Heart right ventricle (tissue), 16 donors: ENCODE measurements around the gene CDKAL1. TPM values are rescaled to one million over a fixed set of nuclear protein-coding genes. Genes with fewer than 3 reads are reported as not detected.

Experiments
- ATAC-seq, 8 donors: fragments of 200-7000 bp; cut with Tn5 transposase; one replicate each; pipeline ENCODE4 v1.9.1; 2020; ENCODE audit warnings: mild to moderate bottlenecking in 8 of 8, moderate library complexity in 8 of 8, moderate number of reproducible peaks in 1 of 8
- DNase-seq, 2 donors: peaks; one replicate each; pipeline ENCODE4 v3.0.0-alpha.2; 2020
- H3K27ac ChIP-seq, 10 donors: fragments of 200-600 bp; sonication (generic) in 2 of 10; one replicate each; pipeline versions ENCODE4 v1.5.0 to v1.8.0; 2020 to 2022; ENCODE audit warnings: mild to moderate bottlenecking in 3 of 10
- H3K27me3 ChIP-seq, 7 donors: fragments of 200-600 bp; one replicate each; pipeline ENCODE4 v1.8.0; 2021 to 2022; ENCODE audit warnings: mild to moderate bottlenecking in 2 of 7
- H3K36me3 ChIP-seq, 9 donors: fragments of 200-600 bp; sonication (generic) in 1 of 9; one replicate each; pipeline versions ENCODE4 v1.5.0 to v1.8.0; 2020 to 2022; ENCODE audit warnings: mild to moderate bottlenecking in 2 of 9
- H3K4me1 ChIP-seq, 9 donors: fragments of 200-600 bp; sonication (generic) in 1 of 9; one replicate each; pipeline versions ENCODE4 v1.5.0 to v1.8.0; 2020 to 2022; ENCODE audit warnings: mild to moderate bottlenecking in 4 of 9
- H3K4me3 ChIP-seq, 10 donors: fragments of 200-600 bp; sonication (generic) in 2 of 10; one replicate each; pipeline versions ENCODE4 v1.5.0 to v1.8.0; 2020 to 2022; ENCODE audit warnings: mild to moderate bottlenecking in 7 of 10, moderate library complexity in 2 of 10
- H3K9me3 ChIP-seq, 11 donors: fragments of 200-600 bp in 10 of 11; sonication (generic) in 2 of 11; one replicate each; pipeline versions ENCODE4 v1.5.0 to v1.8.0; 2013 to 2022; ENCODE audit warnings: mild to moderate bottlenecking in 2 of 11, control low read depth in 1 of 11, moderate library complexity in 1 of 11
- WGBS, 2 donors: extraction: QIAGEN DNeasy Blood & Tissue Kit; methylation state at CpG; one replicate each; pipeline ENCODE4 v1.1.7; 2013; ENCODE audit warnings: inconsistent platforms in 1 of 2; 5-methylcytosine and 5-hydroxymethylcytosine counted together
- intact Hi-C, 10 donors: fragments of 100-400 bp; cut with DNase I; formaldehyde crosslinking; loops; one replicate each; pipeline versions ENCODE4 v1.11.1 to v1.14.2; 2022
- polyA plus RNA-seq, 2 donors: library from polyadenylated mRNA; stranded (reverse); fragments of 200-250 nt; gene quantifications; one replicate each; pipeline ENCODE4 v1.2.3, GENCODE V29; 2013
- total RNA-seq, 10 donors: library from RNA; stranded (reverse); fragmentation: NEBNext Ultra II Directional in 3 of 10; extraction: Animal tissue kit (Norgen Biotek cat#: 25700) in 3 of 10; gene quantifications; one replicate each; pipeline versions ENCODE4 v1.2.1 to v1.2.4, GENCODE V29; 2021 to 2023
- TF ChIP-seq, protein P1 (sequence below), 9 donors: fragments of 200-600 bp; sonication (generic) in 2 of 9; IDR thresholded peaks; one replicate each; pipeline versions ENCODE4 v1.5.0 to v1.8.0; 2021 to 2022; ENCODE audit warnings: antibody characterized with exemption in 9 of 9, mild to moderate bottlenecking in 5 of 9, moderate library complexity in 1 of 9
- donor health status: Arrhythmogenic right ventricular cardiomyopathy.
- donor health status: ischemic (EF 13 %, LVEDD 7.1; RV severe dilation, severe dysfunction).
- donor health status: healthy with polysubstance abuse.
- donor health status: DM: no; HTN: yes; CAD: no.
- donor health status: DM: no; HTN: no; CAD: no.
- donor health status: ischemic (EF 25% LVEDD 6.9; RV normal size, moderate dysfunction).
- donor health status: ischemic (EF 25% LVEDD 5.7; RV mildly dilated, moderate dysfunction).
- donor health status: healthy.
- donor health status: DM: yes; HTN: yes; CAD: no.
- donor health status: Ischemic cardiomyopathy.
- donor health status: ischemic (EF 35%, LVEDD 5.7; RV mildly dilated, moderate dysfunction).
- donor health status: nonischemic (EF 11% LVEDD 7.7; RV severe dilation, severe dysfunction).
- donor health status: DM: yes; HTN: yes; CAD: no.
- donor health status: PGD.
- donor health status: ischemic (EF 29% LVEDD 5.4; RV normal size, mild dysfunction).
- donor health status: nonischemic (EF 23%, LVEDD 6.1; RV moderate dilation, normal function).

Gene CDKAL1
- total and polyA plus RNA-seq, 12 donors: 3.2 to 14.0 (median 10.6) TPM

DNA sequence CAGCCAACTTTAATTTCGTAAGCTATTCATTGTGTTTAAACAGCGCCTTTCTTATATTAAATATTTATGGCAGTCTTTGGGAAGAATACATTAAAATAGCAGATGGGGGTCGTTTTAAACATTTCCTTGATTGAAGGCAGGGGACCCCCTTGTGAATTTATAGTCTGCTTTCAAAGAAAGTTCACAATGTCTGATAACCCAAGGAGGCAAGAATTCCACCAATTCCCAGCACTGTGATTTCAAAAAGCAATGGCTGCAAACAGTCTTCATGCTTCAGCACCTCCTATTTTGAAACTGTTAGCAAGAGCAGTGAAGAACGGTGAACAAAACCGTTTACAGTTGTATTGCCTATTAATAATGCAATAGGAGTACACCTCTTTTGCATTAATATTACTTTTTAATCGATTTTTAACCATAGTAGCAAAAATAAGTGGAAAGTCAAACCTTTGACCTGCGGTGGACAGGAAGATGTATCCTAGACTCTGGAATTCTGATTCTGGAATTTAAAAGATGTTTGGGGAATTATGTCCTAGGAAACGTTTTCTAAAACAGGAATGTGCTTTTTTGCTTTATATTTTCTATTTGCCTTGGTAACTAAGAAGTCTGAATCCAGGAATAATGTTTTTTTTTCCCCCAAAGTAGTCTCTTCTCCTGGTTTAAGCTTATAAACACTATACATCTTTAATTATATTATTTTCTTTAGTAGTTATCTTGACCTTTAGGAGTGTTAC lies 393.0 kb downstream of the CDKAL1 start:
- Histone ChIP-seq H3K36me3 (no peaks in the 10 kb centered on the region), H3K27ac (no peak overlapping the region), H3K27me3 (no peaks in the 10 kb centered on the region), H3K4me1 (peaks cover 0 to 6% (median 0%) of the 10 kb centered on the region in 9 donors), H3K4me3 (no peak overlapping the region), H3K9me3 (no peaks in the 10 kb centered on the region)
- no peak for ATAC-seq
- TF ChIP-seq, protein P1, sequence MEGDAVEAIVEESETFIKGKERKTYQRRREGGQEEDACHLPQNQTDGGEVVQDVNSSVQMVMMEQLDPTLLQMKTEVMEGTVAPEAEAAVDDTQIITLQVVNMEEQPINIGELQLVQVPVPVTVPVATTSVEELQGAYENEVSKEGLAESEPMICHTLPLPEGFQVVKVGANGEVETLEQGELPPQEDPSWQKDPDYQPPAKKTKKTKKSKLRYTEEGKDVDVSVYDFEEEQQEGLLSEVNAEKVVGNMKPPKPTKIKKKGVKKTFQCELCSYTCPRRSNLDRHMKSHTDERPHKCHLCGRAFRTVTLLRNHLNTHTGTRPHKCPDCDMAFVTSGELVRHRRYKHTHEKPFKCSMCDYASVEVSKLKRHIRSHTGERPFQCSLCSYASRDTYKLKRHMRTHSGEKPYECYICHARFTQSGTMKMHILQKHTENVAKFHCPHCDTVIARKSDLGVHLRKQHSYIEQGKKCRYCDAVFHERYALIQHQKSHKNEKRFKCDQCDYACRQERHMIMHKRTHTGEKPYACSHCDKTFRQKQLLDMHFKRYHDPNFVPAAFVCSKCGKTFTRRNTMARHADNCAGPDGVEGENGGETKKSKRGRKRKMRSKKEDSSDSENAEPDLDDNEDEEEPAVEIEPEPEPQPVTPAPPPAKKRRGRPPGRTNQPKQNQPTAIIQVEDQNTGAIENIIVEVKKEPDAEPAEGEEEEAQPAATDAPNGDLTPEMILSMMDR (IDR thresholded peaks at IDR 0.05): no peak
- intact Hi-C loops: no loop called here
- no peak for DNase-seq
- WGBS, 2 donors: 64 to 65% methylated on average over 8 of the region's 8 CpGs

DNA sequence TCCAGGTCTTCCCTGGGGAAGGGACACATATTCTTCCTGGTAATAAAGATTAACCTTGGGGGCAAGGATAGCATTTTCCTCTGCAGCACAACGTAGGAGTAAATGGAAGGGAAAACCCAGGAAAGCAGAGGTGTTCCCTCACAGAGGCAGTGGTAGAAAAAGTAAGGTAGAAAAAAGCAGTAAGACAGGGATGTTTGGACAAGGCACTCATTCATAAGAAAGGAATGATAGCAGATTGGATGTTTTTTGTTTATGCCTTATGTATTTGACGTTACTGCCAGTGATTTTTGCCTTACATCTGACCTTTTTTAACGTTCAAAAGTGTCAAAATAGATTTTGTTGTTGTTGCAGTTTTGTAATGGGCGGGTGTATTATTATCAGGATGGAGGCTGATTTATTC lies 395.0 kb downstream of the CDKAL1 start:
- intact Hi-C loops: no loop called here
- Histone ChIP-seq H3K36me3 (no peaks in the 10 kb centered on the region), H3K27me3 (no peaks in the 10 kb centered on the region), H3K4me1 (peaks cover 0 to 6% (median 0%) of the 10 kb centered on the region in 9 donors), H3K9me3 (no peaks in the 10 kb centered on the region), H3K4me3 (no peak overlapping the region), H3K27ac (no peak overlapping the region)
- TF ChIP-seq, protein P1 (IDR thresholded peaks at IDR 0.05): no peak
- ATAC-seq (no peak), DNase-seq (no peak)
- WGBS, 2 donors: 81 to 84% methylated on average over 4 of the region's 4 CpGs

DNA sequence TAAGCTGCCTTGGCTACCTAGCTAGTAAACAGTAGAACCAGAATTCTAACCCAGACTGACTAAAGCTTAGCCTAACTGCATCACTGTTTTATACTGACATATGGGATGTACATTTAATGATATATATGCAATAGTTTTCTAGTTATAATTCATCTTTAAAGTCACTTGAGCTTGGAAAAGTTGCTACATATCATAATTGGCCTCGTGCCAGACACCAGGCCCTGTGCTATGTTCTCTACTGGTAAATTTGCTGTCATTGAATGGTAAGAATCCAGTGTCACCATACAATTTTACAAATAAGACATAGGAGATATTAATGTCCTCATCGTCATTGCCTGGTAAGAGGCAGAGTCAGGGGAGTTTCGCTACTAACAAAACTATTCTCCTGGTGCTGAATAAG lies 396.8 kb downstream of the CDKAL1 start:
- Histone ChIP-seq H3K4me3 (no peak overlapping the region), H3K9me3 (no peaks in the 10 kb centered on the region), H3K4me1 (peaks cover 0 to 5% (median 0%) of the 10 kb centered on the region in 9 donors), H3K36me3 (no peaks in the 10 kb centered on the region), H3K27ac (no peak overlapping the region), H3K27me3 (no peaks in the 10 kb centered on the region)
- WGBS, 2 donors: 77 to 83% methylated on average over 3 of the region's 3 CpGs
- no peak for DNase-seq
- TF ChIP-seq, protein P1 (IDR thresholded peaks at IDR 0.05): no peak
- intact Hi-C loops: no loop called here
- ATAC-seq: no peak

GRCh38 chr6:20931772-20932171 lies 397.5 kb downstream of the CDKAL1 start:
- Histone ChIP-seq H3K9me3 (no peaks in the 10 kb centered on the region), H3K36me3 (no peaks in the 10 kb centered on the region), H3K4me1 (no peaks in the 10 kb centered on the region), H3K27ac (no peak overlapping the region), H3K4me3 (no peak overlapping the region), H3K27me3 (no peaks in the 10 kb centered on the region)
- WGBS, 2 donors: 89 to 98% methylated on average over 6 of the region's 6 CpGs
- intact Hi-C loops: no loop called here
- ATAC-seq (no peak), DNase-seq (no peak)
- TF ChIP-seq, protein P1 (IDR thresholded peaks at IDR 0.05): no peak
